Muscle of arm (tissue), 12 donors: ENCODE measurements around the gene HSH2D. TPM values are rescaled to one million over a fixed set of nuclear protein-coding genes. Genes with fewer than 3 reads are reported as not detected.
"Not testable (repeated sequence)": the region's sequence is repeated elsewhere in the genome, so short reads cannot be mapped to it uniquely, and the experiment has no call there.

ENCODE experiments used
- DNase-seq: peaks from one replicate; pipeline ENCODE4 v3.0.0-alpha.2; 2013
- polyA plus RNA-seq, 12 donors: library from polyadenylated mRNA; unstranded; fragments of 120-200 nt; gene quantifications; one replicate each; pipeline ENCODE4 v1.2.1, GENCODE V29; 2013; ENCODE audit not compliant: insufficient read length in 12 of 12

HSH2D gene
- polyA plus RNA-seq, 12 donors = 0.13 to 2.4 (median 0.37) TPM; not detected in 2

- not testable (repeated sequence) for DNase-seq
Observed at GRCh38 chr19:16119075-16119857, 24.2 kb upstream of the HSH2D start.

DNA sequence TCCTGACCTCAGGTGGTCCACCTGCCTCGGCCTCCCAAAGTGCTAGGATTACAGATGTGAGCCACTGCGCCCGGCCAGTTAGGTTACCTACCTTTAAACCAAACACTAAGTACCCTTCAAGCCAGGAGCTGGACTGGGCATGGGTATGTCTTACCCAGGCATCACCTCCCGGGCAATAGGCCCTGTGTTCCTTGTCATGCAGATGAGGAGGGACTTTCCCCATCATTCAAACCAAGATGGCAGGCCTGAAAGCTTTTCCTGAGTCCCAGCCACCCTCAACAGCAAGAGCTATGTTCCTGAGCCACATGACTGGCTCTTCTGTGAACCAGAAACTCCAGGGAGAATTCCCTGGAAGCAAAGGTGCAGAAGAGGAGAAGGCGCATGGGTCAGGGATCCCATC lies 22.3 kb upstream of the HSH2D start:
- DNase-seq = no peak

GRCh38 chr19:16121967-16122366 lies 21.5 kb upstream of the HSH2D start:
- DNase-seq = no peak

DNA sequence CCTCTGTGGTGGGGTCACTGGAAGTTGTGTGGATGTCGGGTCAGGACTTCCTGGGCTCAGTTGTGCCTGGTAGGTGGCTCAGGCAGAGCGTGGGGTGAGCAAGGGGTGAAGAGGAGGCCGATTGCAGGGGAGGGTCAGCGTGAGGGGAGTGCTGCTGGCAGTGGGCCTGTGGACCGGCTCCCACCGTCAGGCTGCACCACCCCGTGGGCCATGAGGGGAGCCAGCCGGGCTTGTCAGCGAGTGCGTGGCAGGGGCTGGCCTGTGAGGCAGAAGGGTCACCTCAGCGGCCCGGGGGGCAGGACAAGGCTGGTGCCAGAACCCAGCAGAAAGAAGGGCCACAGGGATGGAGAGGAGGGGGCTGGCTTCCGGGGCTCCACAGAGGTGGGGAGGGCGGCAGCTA lies 18.5 kb upstream of the HSH2D start:
- no peak for DNase-seq

DNA sequence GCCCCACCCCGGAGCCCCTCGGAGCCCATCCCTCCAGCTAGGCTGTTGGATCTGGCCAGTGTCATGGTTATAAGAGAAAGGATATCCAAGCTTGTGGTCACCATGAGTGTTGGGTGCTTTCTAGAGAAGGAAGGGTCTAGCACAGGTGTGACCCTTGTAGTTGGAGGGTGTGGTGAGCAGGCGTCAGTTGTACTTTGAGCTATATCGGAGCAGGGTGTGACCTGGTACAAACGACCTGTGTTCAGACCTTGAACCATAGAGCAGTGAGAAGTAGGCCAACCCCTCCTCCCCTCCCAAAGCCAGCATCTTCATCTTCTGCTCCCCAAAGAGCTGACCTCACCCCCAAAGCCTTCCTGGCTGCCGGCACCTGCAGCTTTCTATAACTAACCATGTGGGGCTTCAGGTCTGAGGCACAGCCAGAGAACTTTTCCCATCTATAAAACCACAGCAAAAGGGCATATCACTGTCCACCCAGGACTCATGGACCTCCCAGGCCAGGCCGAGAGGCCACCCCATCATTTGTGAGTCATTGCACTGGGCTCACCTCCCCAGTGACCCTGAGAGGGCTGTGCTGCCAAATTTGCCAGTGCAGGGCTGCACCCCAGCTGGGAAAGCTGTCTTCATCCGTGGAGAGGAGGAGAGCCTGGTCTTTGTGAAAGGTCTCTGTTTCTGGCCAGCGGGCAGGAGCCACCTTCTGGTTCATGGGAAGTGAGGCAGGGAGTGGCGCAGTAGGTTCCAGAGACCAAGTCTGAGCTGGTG lies 17.6 kb upstream of the HSH2D start:
- DNase-seq = no peak

DNA sequence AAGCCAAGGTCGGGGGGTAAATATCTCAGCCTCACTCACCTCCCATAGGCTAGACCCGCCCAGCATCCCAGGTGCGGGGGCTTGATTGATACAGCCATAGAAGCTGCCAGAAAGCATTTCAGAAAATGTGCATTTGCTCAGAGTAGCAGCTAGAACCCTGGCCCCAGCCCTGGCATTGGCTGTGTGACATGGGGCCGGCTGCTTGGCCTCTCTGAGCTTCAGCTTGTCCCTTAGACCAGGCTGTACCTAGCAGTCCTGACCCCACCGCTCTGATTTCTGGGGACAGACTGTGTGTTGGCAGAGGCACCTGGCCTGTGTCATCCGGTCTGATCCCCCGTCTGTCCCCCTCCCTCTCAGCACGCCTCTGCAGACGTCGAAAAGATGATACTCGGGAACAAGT lies 16.4 kb upstream of the HSH2D start:
- DNase-seq = no peak

DNA sequence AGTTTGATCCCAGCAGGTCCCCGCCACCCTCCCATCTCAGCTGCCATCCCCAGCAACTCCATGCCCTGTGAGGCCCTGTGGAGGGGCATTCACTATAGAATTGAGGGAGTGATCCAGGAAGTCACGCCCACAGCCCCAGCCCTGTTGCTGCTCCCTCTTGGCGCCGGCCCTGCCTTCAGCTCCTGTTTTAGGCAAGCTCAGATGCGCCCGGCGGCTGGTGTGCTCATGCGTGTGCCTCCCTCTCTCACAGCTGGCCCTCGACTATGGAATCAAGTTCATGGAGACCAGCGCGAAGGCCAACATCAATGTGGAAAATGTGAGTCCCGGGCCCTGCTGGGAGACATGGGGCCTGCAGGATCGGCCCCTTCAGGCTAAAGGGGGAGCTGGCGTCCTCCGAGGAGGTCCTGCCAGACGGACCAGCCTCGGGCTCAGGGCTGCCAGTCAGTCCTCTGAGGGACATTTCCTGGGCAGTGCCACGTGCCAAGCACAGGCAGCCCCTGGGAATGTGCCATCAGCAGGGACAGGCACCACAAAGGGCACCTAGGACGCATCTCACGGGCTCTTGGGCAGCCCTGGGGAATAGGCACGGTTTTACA lies 15.6 kb upstream of the HSH2D start:
- DNase-seq = no peak

- DNase-seq = no peak
Observed at GRCh38 chr19:16131648-16132047, 11.8 kb upstream of the HSH2D start.

GRCh38 chr19:16133818-16134217 lies 9.7 kb upstream of the HSH2D start:
- no peak for DNase-seq

- no peak for DNase-seq
Observed at GRCh38 chr19:16134510-16134909, 9.0 kb upstream of the HSH2D start.

GRCh38 chr19:16135430-16136127 lies 7.9 kb upstream of the HSH2D start:
- DNase-seq = no peak

DNA sequence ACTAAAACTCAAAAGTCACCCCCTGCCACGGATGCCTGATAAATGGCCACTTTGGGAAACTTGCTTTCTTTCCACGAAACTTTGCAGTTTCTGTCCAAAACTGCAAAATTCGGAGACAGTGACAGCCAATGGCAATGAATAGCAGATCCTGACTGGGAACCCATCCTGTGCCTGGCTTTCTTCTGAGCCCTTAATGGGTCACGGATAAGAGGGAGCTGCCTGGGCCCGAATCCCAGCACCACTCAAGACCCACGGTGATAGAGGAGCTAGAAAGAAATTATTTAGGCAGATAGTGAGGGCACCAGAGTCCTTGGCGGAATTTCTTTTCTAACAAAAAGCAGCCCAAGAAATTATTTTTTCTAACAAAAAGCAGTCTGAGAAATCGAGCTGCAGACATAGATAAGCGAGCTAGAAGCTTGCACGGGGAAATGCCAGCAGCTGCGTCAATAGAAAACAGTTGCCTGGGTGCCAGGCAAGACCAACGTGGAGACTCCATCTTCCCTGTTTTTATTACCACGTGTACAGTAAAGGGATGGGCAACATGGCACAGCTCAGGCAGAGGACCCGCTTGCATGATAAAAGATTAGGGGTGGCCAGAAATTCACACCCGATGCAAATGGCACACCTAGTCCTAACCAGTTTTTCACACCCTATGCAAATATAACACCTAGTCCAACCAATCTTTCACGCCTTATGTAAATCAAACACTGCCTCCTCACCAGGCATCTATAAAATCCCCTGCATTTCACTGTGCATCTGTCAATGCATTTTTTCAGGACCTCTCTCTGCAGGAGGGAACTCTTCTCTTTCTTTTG lies 7.1 kb upstream of the HSH2D start:
- no peak for DNase-seq

- no peak for DNase-seq
Observed at GRCh38 chr19:16139752-16140151, 3.7 kb upstream of the HSH2D start.

GRCh38 chr19:16141043-16141442 lies 2.4 kb upstream of the HSH2D start:
- no peak for DNase-seq

DNA sequence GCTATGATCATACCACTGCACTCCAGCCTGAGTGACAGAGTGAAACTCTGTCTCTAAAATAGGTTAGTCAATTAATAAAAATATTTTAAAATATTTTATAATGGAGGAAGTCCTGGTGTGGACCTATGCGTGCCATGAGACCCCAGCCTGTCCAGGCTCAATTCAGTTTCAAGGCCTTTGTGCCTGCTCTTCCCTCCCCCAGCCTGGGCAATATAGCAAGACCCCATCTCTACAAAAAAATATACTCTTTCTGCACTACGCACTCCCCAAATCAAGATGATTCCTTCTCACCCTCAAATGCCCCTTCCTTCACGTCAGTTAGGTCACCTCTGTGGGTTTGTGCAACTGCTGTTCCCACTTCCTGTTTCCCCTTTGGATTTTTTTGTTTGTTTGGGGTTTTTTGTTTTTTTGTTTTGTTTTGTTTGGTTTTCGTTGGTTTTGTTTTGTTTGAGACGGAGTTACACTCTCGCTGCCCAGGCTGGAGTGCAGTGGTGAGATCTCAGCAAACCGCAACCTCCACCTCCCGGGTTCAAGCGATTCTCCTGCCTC lies 1.4 kb upstream of the HSH2D start:
- DNase-seq = no peak

- no peak for DNase-seq
Observed at GRCh38 chr19:16144216-16144581, 714 bp downstream of the HSH2D start.

- DNase-seq = no peak
Observed at GRCh38 chr19:16146112-16146511, 2.6 kb downstream of the HSH2D start.

- DNase-seq = no peak
Observed at GRCh38 chr19:16148443-16149229, 5.2 kb downstream of the HSH2D start.

DNA sequence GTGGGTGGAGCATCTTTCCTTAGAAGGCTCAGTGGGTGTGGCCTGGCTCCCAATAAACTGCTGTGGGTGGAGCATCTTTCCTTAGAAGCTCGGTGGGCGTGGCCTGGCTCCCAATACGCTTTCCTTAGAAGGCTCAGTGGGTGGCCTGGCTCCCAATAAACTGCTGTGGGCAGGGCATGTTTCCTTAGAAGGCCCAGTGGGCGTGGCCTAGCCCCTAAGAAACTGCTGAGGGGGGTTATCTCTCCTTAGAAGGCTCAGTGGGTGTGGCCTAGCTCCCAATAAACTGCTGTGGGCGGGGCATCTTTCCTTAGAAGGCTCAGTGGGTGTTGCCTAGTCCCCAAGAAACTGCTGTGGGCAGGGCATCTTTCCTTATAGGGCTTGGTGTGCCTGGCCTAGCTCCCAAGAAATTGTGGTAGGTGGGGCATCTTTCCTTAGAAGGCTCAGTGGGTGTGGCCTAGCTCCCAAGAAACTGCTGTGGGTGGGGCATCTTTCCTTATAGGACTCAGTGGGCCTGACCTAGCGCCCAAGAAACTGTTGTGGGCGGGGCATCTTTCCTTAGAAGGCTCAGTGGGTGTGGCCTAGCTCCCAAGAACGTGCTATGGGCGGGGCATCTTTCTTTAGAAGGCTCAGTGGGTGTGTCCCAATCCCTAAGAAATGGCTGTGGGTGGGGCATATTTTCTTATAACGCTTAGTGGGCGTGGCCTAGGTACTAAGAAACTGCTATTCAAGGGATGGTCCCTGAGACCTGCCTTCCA lies 10.3 kb downstream of the HSH2D start:
- no peak for DNase-seq

DNA sequence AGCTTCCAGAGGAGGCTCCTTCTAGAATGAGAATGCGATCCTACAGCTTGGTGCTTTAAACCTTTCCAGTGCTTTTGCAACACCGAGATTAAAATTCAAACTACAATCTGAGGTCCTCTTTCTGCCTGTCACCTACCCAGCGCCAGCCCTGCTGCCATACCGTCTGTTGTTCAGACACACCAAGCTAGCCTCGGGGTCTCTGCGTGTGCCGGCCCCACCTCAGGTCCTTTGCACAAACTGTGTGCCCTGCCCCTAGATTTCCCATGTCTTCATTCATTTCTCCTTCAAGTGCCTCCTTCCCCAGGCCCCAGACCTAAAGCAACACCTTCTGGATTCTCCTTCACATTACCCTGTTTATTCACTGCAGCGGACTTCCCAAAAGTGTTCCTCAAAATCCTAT lies 11.1 kb downstream of the HSH2D start:
- no peak for DNase-seq
